ENCODE measurements around the gene HPCAL4.

Gene HPCAL4

GRCh38 chr1:39698568-39698967 lies 7.3 kb upstream of the HPCAL4 start:
- Histone ChIP-seq H3K36me3 (ENCODE audit: control insufficient read depth in 1 of 2, insufficient read depth in 2 of 2, low read depth in 1 of 2, low read length in 2 of 2) (no peaks in the 10 kb centered on the region), H2BK12ac (ENCODE audit: low read length in 2 of 2) (no peak overlapping the region), H3K27me3 (ENCODE audit: control insufficient read depth in 1 of 2, insufficient read depth in 1 of 2, low read length in 2 of 2) (peaks cover 85 to 89% of the 10 kb centered on the region in 2 experiments), H3K14ac (ENCODE audit: low read length in 2 of 2) (no peak overlapping the region), H2AK5ac (ENCODE audit: low read length, severe bottlenecking) (no peak overlapping the region), H2BK5ac (ENCODE audit: low read depth, low read length, poor library complexity, severe bottlenecking) (no peak overlapping the region), H3K4me1 (ENCODE audit: control insufficient read depth, insufficient read depth, low read depth, low read length) (no peaks in the 10 kb centered on the region), H2AFZ (ENCODE audit: low read depth, low read length) (no peak overlapping the region), H3K4me3 (ENCODE audit: insufficient read depth in 1 of 2, low read depth in 1 of 2, low read length in 2 of 2) (no peak overlapping the region), H4K91ac (ENCODE audit: low read length) (no peak overlapping the region), H3K4me2 (ENCODE audit: low read length, poor library complexity, severe bottlenecking) (no peak overlapping the region), H3K79me1 (replicated peaks; ENCODE audit: low read length, poor library complexity, severe bottlenecking) (no peaks in the 10 kb centered on the region), H3K18ac (ENCODE audit: low read depth in 1 of 2, low read length in 2 of 2) (no peak overlapping the region), H2BK15ac (ENCODE audit: low read depth, poor library complexity, severe bottlenecking) (no peak overlapping the region), H4K8ac (ENCODE audit: low read length) (no peak overlapping the region), H3K9ac (ENCODE audit: low read length) (no peak overlapping the region), H3K9me3 (ENCODE audit: control insufficient read depth, low read length) (peaks cover 8% of the 10 kb centered on the region), H3K4ac (ENCODE audit: low read depth in 1 of 2, low read length in 2 of 2) (no peak overlapping the region), H2BK120ac (ENCODE audit: low read depth, low read length) (no peak overlapping the region), H3K23ac (ENCODE audit: low read length in 2 of 2) (no peak overlapping the region), H3K27ac (ENCODE audit: low read length, poor library complexity, severe bottlenecking) (no peak overlapping the region)
- WGBS, result 84% methylated on average over 4 of the region's 4 CpGs
- no peak for DNase-seq

- no peak overlapping the region for H3K4ac ChIP-seq (ENCODE audit: low read depth in 1 of 2, low read length in 2 of 2)
- H2BK12ac ChIP-seq (ENCODE audit: low read length in 2 of 2), result no peak overlapping the region
- no peak overlapping the region for H3K14ac ChIP-seq (ENCODE audit: low read length in 2 of 2)
- no peak overlapping the region for H4K8ac ChIP-seq (ENCODE audit: low read length)
- DNase-seq, result no peak
- no peak overlapping the region for H2BK5ac ChIP-seq (ENCODE audit: low read depth, low read length, poor library complexity, severe bottlenecking)
- H3K18ac ChIP-seq (ENCODE audit: low read depth in 1 of 2, low read length in 2 of 2), result no peak overlapping the region
- no CpG with 5 or more reads among the region's 1 CpG for WGBS
- H3K9ac ChIP-seq (ENCODE audit: low read length), result no peak overlapping the region
- no peak overlapping the region for H4K91ac ChIP-seq (ENCODE audit: low read length)
- H3K23ac ChIP-seq (ENCODE audit: low read length in 2 of 2), result no peak overlapping the region
- no peak overlapping the region for H3K4me3 ChIP-seq (ENCODE audit: insufficient read depth in 1 of 2, low read depth in 1 of 2, low read length in 2 of 2)
- H2AK5ac ChIP-seq (ENCODE audit: low read length, severe bottlenecking), result no peak overlapping the region
- H3K36me3 ChIP-seq (ENCODE audit: control insufficient read depth in 1 of 2, insufficient read depth in 2 of 2, low read depth in 1 of 2, low read length in 2 of 2), result no peaks in the 10 kb centered on the region
- H3K79me1 ChIP-seq (replicated peaks; ENCODE audit: low read length, poor library complexity, severe bottlenecking), result no peaks in the 10 kb centered on the region
- peaks cover 8% of the 10 kb centered on the region for H3K9me3 ChIP-seq (ENCODE audit: control insufficient read depth, low read length)
- H2BK15ac ChIP-seq (ENCODE audit: low read depth, poor library complexity, severe bottlenecking), result no peak overlapping the region
- peaks cover 5% of the 10 kb centered on the region for H3K4me1 ChIP-seq (ENCODE audit: control insufficient read depth, insufficient read depth, low read depth, low read length)
- H2BK120ac ChIP-seq (ENCODE audit: low read depth, low read length), result no peak overlapping the region
- H3K27ac ChIP-seq (ENCODE audit: low read length, poor library complexity, severe bottlenecking), result no peak overlapping the region
- peaks cover 86 to 89% of the 10 kb centered on the region in 2 experiments for H3K27me3 ChIP-seq (ENCODE audit: control insufficient read depth in 1 of 2, insufficient read depth in 1 of 2, low read length in 2 of 2)
- no peak overlapping the region for H3K4me2 ChIP-seq (ENCODE audit: low read length, poor library complexity, severe bottlenecking)
- H2AFZ ChIP-seq (ENCODE audit: low read depth, low read length), result no peak overlapping the region
These were observed 5.2 kb upstream of the HPCAL4 start for GRCh38 chr1:39696448-39696847.

- H4K91ac ChIP-seq (ENCODE audit: low read length), result no peak overlapping the region
- H2AK5ac ChIP-seq (ENCODE audit: low read length, severe bottlenecking), result no peak overlapping the region
- H3K23ac ChIP-seq (ENCODE audit: low read length in 2 of 2), result no peak overlapping the region
- no peak overlapping the region for H2BK5ac ChIP-seq (ENCODE audit: low read depth, low read length, poor library complexity, severe bottlenecking)
- peaks cover 87 to 89% of the 10 kb centered on the region in 2 experiments for H3K27me3 ChIP-seq (ENCODE audit: control insufficient read depth in 1 of 2, insufficient read depth in 1 of 2, low read length in 2 of 2)
- H2BK15ac ChIP-seq (ENCODE audit: low read depth, poor library complexity, severe bottlenecking), result no peak overlapping the region
- no peak overlapping the region for H3K18ac ChIP-seq (ENCODE audit: low read depth in 1 of 2, low read length in 2 of 2)
- DNase-seq, result peak; percentile 33
- H3K9ac ChIP-seq (ENCODE audit: low read length), result no peak overlapping the region
- H3K36me3 ChIP-seq (ENCODE audit: control insufficient read depth in 1 of 2, insufficient read depth in 2 of 2, low read depth in 1 of 2, low read length in 2 of 2), result no peaks in the 10 kb centered on the region
- no peak overlapping the region for H3K27ac ChIP-seq (ENCODE audit: low read length, poor library complexity, severe bottlenecking)
- no peak overlapping the region for H3K4me2 ChIP-seq (ENCODE audit: low read length, poor library complexity, severe bottlenecking)
- no peak overlapping the region for H3K4ac ChIP-seq (ENCODE audit: low read depth in 1 of 2, low read length in 2 of 2)
- H3K79me1 ChIP-seq (replicated peaks; ENCODE audit: low read length, poor library complexity, severe bottlenecking), result no peaks in the 10 kb centered on the region
- H3K9me3 ChIP-seq (ENCODE audit: control insufficient read depth, low read length), result peaks cover 8% of the 10 kb centered on the region
- H3K4me3 ChIP-seq (ENCODE audit: insufficient read depth in 1 of 2, low read depth in 1 of 2, low read length in 2 of 2), result no peak overlapping the region
- H2AFZ ChIP-seq (ENCODE audit: low read depth, low read length), result no peak overlapping the region
- no peak overlapping the region for H2BK120ac ChIP-seq (ENCODE audit: low read depth, low read length)
- H3K14ac ChIP-seq (ENCODE audit: low read length in 2 of 2), result no peak overlapping the region
- H2BK12ac ChIP-seq (ENCODE audit: low read length in 2 of 2), result no peak overlapping the region
- H4K8ac ChIP-seq (ENCODE audit: low read length), result no peak overlapping the region
- 73% methylated on average over 1 of the region's 1 CpG for WGBS
- H3K4me1 ChIP-seq (ENCODE audit: control insufficient read depth, insufficient read depth, low read depth, low read length), result peaks cover 14% of the 10 kb centered on the region
These were observed 3.8 kb upstream of the HPCAL4 start for GRCh38 chr1:39695016-39695415.

GRCh38 chr1:39694026-39694425 lies 2.8 kb upstream of the HPCAL4 start:
- H3K23ac ChIP-seq (ENCODE audit: low read length in 2 of 2), result no peak overlapping the region

More at GRCh38 chr1:39694026-39694425, 2.8 kb upstream of the HPCAL4 start:
- Histone ChIP-seq H3K27ac (ENCODE audit: low read length, poor library complexity, severe bottlenecking) (no peak overlapping the region), H3K4me1 (ENCODE audit: control insufficient read depth, insufficient read depth, low read depth, low read length) (peaks cover 14% of the 10 kb centered on the region), H3K4me3 (ENCODE audit: insufficient read depth in 1 of 2, low read depth in 1 of 2, low read length in 2 of 2) (no peak overlapping the region), H2BK15ac (ENCODE audit: low read depth, poor library complexity, severe bottlenecking) (no peak overlapping the region), H3K4ac (ENCODE audit: low read depth in 1 of 2, low read length in 2 of 2) (no peak overlapping the region), H3K79me1 (replicated peaks; ENCODE audit: low read length, poor library complexity, severe bottlenecking) (no peaks in the 10 kb centered on the region), H3K4me2 (ENCODE audit: low read length, poor library complexity, severe bottlenecking) (no peak overlapping the region), H2BK12ac (ENCODE audit: low read length in 2 of 2) (no peak overlapping the region), H2BK120ac (ENCODE audit: low read depth, low read length) (no peak overlapping the region), H2AK5ac (ENCODE audit: low read length, severe bottlenecking) (no peak overlapping the region), H2BK5ac (ENCODE audit: low read depth, low read length, poor library complexity, severe bottlenecking) (no peak overlapping the region), H3K18ac (ENCODE audit: low read depth in 1 of 2, low read length in 2 of 2) (no peak overlapping the region), H2AFZ (ENCODE audit: low read depth, low read length) (no peak overlapping the region), H3K14ac (ENCODE audit: low read length in 2 of 2) (no peak overlapping the region), H3K9ac (ENCODE audit: low read length) (no peak overlapping the region), H3K9me3 (ENCODE audit: control insufficient read depth, low read length) (peaks cover 4% of the 10 kb centered on the region), H4K8ac (ENCODE audit: low read length) (no peak overlapping the region), H3K36me3 (ENCODE audit: control insufficient read depth in 1 of 2, insufficient read depth in 2 of 2, low read depth in 1 of 2, low read length in 2 of 2) (no peaks in the 10 kb centered on the region), H3K27me3 (ENCODE audit: control insufficient read depth in 1 of 2, insufficient read depth in 1 of 2, low read length in 2 of 2) (peaks cover 91 to 93% of the 10 kb centered on the region in 2 experiments), H4K91ac (ENCODE audit: low read length) (no peak overlapping the region)
- no peak for DNase-seq
- WGBS, result 72% methylated on average over 1 of the region's 1 CpG
